Ectodermal cell (in vitro differentiated cells): ENCODE results near the gene ERO1B.
A peak's percentile ranks its signal among the peaks of the same experiment; 100 is the strongest.

Experiments used
- H3K27ac ChIP-seq: 2 replicates; pipeline ENCODE4 v1.7.0; 2013; ENCODE audit warnings: mild to moderate bottlenecking, low read depth, low read length; ENCODE audit not compliant: insufficient read depth, poor library complexity, severe bottlenecking
- H3K27me3 ChIP-seq: 2 replicates; pipeline ENCODE4 v1.7.0; 2013; ENCODE audit warnings: mild to moderate bottlenecking, low read length; ENCODE audit not compliant: insufficient read depth, control insufficient read depth, poor library complexity, severe bottlenecking
- H3K36me3 ChIP-seq: one replicate; pipeline ENCODE4 v1.7.0; 2013; ENCODE audit warnings: low read length; ENCODE audit not compliant: control insufficient read depth, insufficient read depth
- H3K4me1 ChIP-seq: one replicate; pipeline ENCODE4 v1.7.0; 2013; ENCODE audit warnings: low read length; ENCODE audit not compliant: control insufficient read depth, insufficient read depth
- H3K4me3 ChIP-seq: 2 replicates; pipeline ENCODE4 v1.7.0; 2013; ENCODE audit warnings: low read depth, low read length, control low read depth; ENCODE audit not compliant: insufficient read depth
- H3K9me3 ChIP-seq: 2 replicates; pipeline ENCODE4 v1.7.0; 2013; ENCODE audit warnings: mild to moderate bottlenecking, low read length, moderate library complexity; ENCODE audit not compliant: control insufficient read depth
- WGBS, 2 experiments: methylation state at CpG; one replicate each; pipeline ENCODE4 v1.1.7; 2013; ENCODE audit warnings: missing lambda C conversion rate in 2 of 2; 5-methylcytosine and 5-hydroxymethylcytosine counted together

ERO1B gene

DNA sequence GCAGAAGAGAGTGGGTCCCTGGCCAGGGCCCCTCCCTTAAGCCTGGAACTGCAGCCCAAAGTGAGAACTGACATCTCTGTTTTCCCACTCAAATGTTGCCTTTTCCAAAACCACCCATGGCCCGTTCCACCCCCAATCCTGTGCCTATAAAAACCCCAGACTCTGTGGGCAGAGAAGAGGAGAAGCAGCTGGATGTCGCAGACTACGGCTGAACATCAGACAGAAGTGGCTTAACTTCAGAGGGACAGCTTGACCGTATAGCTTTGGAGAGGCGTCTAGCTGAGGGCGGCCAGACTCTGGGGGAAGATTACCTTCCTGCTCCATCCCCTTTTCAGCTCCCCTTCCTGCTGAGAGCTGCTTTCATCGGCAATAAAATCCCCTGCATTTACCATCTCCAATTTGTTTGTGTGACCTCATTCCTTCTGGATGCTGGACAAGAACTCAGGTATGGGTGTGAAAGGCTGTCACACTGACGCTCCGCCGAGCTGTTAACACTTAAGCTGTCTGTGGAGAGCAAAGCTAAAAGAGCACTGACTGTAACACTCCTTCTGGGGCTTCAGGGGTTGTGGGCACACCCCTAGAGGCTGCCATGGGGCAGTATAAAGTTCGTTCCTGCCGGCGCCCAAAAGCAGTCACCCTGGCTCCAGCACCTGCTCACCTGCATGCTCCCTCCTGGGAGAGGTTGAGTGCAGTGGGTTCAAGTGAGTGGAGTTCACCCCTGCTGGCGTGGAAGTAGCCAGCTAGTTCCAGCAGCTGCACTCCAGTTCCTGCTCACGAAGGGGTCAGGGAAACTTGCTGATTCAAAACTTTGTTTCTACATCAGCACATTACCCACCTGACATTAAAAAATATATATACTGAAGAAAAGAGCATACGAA is 19.6 kb upstream of the ERO1B start:
- no peaks in the 10 kb centered on the region for H3K9me3 ChIP-seq
- H3K4me1 ChIP-seq = no peaks in the 10 kb centered on the region
- no peak overlapping the region for H3K27ac ChIP-seq
- no peaks in the 10 kb centered on the region for H3K36me3 ChIP-seq
- H3K27me3 ChIP-seq = no peaks in the 10 kb centered on the region
- whole genome bisulfite sequencing, 2 experiments = 81 to 84% methylated on average over 15 to 16 of the region's 16 CpGs
- no peak overlapping the region for H3K4me3 ChIP-seq

DNA sequence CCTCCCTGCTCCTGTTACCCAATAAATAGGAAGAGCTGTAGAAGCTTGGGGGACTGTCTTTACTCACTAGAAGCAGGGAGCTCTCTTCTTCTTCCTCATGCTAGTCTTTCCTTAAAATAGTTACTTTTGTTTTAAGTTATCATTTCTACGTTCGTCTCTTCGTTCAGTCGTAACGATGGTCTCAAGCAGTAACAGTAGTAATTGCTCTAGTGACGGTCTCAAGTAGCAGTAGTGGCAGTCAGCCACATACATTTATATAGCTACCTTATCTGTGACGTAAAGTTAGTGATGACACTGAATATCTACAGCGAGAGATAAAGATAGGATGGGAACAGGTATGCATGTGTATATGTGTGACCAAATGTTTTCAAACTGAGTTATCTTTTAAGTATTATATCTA is 15.4 kb upstream of the ERO1B start:
- no peak overlapping the region for H3K4me3 ChIP-seq
- H3K27me3 ChIP-seq = no peaks in the 10 kb centered on the region
- 94 to 98% methylated on average over 6 to 7 of the region's 8 CpGs for WGBS, 2 experiments

DNA sequence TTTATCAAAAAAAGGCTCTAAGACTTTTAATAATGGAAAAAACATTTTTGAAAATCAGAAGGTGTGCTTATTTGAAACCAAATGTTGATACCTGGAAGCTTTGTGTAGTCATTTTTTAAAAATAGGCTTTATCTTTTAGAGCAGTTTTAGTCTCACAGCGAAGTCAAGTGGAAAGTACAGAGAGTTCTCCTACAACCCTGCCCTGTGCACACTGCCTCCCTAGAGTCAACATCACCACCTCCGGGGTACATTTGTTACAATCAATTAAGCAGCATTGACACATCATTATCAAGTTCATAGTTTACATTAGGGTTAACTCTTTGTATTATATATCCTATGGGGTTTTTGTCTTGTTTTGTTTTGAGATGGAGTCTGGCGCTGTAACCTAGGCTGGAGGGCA is 10.7 kb upstream of the ERO1B start:
- H3K27ac ChIP-seq = no peak overlapping the region
- no peak overlapping the region for H3K4me3 ChIP-seq
- H3K27me3 ChIP-seq = no peaks in the 10 kb centered on the region
- no peaks in the 10 kb centered on the region for H3K9me3 ChIP-seq
- WGBS, 2 experiments = 92 to 96% methylated on average over 3 of the region's 3 CpGs
- no peaks in the 10 kb centered on the region for H3K4me1 ChIP-seq
- H3K36me3 ChIP-seq = no peaks in the 10 kb centered on the region

More for the DNA sequence above, 15.4 kb upstream of the ERO1B start:
- Histone ChIP-seq H3K27ac (no peak overlapping the region), H3K4me1 (no peaks in the 10 kb centered on the region), H3K36me3 (no peaks in the 10 kb centered on the region), H3K9me3 (no peaks in the 10 kb centered on the region)

DNA sequence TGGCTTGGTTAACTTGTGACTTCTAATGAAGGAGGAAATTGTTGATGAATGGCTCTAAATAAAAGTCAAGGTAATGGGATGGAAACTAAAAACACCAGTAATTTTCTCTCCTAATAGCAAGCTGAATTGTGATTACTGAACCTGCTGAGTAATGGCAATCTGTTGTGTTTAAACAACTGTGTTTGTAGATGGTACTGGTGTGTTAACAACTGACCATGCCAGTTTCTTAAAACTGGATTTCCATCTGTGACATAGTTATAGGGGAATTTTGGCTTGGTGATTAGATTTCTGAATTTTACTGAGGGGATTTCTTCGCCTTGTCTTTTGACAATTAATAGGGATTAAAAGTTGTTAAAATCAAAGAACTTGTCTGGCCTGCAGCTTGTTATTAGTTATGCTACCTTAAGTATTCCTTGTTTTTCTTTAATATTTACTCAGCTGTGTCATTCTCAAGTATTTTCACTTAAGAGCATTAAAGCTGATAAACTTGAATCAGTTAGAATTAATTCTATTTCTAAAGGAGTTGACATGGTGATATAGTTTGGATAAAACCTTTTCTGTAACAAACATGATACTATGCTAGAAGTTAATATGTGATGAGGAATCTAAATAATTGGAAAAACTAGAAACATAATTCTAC is 7.9 kb upstream of the ERO1B start:
- 75 to 94% methylated on average over 1 of the region's 1 CpG for WGBS, 2 experiments
- Histone ChIP-seq H3K27ac (no peak overlapping the region), H3K36me3 (no peaks in the 10 kb centered on the region), H3K4me3 (no peak overlapping the region), H3K9me3 (no peaks in the 10 kb centered on the region), H3K27me3 (no peaks in the 10 kb centered on the region), H3K4me1 (peaks cover 2% of the 10 kb centered on the region)

DNA sequence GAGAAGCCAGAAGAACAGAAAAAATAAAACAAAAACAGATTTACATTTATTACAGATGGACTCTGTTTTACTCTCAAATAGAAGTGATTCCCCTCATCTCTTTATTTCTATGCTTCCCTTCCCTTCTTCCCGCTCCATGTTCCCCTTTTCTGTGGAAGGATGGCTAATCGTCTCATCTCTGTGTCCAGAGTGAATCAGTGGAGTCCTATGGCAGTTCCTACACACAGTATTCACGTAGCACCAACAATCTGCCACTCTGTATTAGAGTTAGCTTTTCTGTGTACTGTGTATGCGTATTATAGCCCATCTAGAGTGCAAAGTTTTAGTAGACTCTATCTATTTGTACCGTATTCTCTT is 6.8 kb upstream of the ERO1B start:
- WGBS, 2 experiments = 93 to 96% methylated on average over 5 of the region's 5 CpGs
- peaks cover 9% of the 10 kb centered on the region for H3K4me1 ChIP-seq
- no peak overlapping the region for H3K4me3 ChIP-seq
- H3K27ac ChIP-seq = no peak overlapping the region
- no peaks in the 10 kb centered on the region for H3K9me3 ChIP-seq
- H3K27me3 ChIP-seq = no peaks in the 10 kb centered on the region
- H3K36me3 ChIP-seq = no peaks in the 10 kb centered on the region

DNA sequence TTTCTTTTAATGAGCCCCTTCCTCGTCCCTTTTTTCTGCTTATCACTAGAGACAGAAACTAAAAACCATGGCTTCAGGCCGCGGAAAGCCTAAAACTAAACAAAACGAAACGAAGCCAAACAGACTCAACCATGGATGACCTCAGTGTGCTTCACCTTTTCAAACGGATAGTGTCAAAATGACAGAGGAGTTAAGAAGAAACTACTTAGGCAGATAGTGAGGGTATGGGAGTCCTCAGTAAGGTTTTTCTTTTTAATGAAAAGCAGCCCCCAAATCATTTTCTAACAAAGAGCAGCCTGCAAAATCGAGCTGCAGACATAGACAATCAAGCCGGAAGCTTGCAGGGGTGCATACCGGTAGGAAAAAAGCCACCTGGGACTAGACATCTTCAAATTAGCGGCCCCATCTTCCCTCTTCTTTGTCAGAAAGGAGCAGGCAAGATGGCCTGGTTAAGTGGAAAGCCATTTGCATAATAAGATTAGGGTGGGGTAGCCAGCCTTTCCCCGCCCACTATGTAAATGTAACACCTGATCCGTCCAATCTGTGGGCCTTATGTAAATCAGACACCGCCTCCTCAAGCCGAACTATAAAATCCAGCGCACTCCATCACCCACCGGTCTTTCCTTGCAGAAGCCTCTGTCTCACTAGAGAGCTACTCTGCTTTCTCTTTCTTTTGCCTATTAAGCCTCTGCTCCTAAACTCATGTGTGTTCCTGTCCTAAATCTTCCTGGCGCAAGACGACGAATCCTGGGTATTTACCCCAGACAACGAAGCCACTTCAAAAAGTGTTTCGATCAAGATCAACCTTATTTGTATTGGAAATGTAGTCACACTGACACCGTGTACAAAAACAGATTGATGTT is 6.2 kb upstream of the ERO1B start:
- WGBS, 2 experiments = 81 to 86% methylated on average over 22 of the region's 22 CpGs
- no peaks in the 10 kb centered on the region for H3K36me3 ChIP-seq
- H3K27me3 ChIP-seq = peaks cover 3% of the 10 kb centered on the region
- no peak overlapping the region for H3K27ac ChIP-seq
- peaks cover 9% of the 10 kb centered on the region for H3K4me1 ChIP-seq
- no peak overlapping the region for H3K4me3 ChIP-seq
- H3K9me3 ChIP-seq = no peaks in the 10 kb centered on the region

DNA sequence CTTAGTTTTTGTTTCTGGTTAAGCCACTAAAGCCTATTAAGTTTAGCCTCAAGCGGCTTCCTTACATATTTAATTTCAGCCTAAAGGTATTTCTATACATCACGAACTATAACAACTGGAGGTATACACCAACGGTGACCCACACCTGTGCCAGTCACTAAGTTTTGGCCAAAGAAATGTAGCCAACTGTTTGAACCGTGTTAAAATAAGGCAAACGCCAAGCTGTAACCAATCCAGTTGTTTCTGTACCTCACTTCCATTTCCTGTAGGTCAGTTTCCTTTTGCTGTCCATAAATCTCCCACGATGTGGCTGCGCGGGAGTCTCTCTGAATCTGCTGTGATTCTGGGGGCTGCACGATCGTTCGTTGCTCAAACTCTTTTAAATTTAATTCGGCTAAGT is 5.6 kb upstream of the ERO1B start:
- peaks cover 10% of the 10 kb centered on the region for H3K27me3 ChIP-seq
- WGBS, 2 experiments = 94 to 95% methylated on average over 12 of the region's 12 CpGs
- H3K4me3 ChIP-seq = no peak overlapping the region
- H3K4me1 ChIP-seq = peaks cover 9% of the 10 kb centered on the region
- no peak overlapping the region for H3K27ac ChIP-seq
- H3K36me3 ChIP-seq = no peaks in the 10 kb centered on the region
- no peaks in the 10 kb centered on the region for H3K9me3 ChIP-seq

DNA sequence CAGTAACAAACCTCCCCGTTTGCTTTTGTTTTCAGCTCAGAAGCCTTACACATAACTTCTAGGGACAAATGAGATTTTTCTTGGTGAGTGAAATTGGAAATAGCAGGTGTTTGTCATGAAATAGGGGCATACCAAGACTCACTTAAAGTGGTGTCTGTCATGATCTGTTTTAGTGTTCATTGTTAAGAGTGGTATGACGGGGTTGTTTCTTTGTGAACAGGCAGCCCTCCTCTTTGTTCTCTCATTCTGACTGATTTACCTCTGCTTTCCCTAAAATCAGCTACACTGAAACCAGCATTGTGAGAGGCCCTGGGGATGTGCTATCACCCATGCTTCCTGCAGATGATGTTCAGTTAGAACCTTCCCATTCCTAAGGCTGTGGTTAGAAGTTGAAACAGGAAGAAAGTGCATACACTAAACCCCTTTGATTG is 2.5 kb upstream of the ERO1B start:
- H3K36me3 ChIP-seq = no peaks in the 10 kb centered on the region
- no peak overlapping the region for H3K4me3 ChIP-seq
- H3K27me3 ChIP-seq = peaks cover 29% of the 10 kb centered on the region
- no peak overlapping the region for H3K27ac ChIP-seq
- H3K4me1 ChIP-seq = peaks cover 16% of the 10 kb centered on the region
- no peaks in the 10 kb centered on the region for H3K9me3 ChIP-seq
- WGBS, 2 experiments = 43 to 48% methylated on average over 1 to 2 of the region's 2 CpGs

DNA sequence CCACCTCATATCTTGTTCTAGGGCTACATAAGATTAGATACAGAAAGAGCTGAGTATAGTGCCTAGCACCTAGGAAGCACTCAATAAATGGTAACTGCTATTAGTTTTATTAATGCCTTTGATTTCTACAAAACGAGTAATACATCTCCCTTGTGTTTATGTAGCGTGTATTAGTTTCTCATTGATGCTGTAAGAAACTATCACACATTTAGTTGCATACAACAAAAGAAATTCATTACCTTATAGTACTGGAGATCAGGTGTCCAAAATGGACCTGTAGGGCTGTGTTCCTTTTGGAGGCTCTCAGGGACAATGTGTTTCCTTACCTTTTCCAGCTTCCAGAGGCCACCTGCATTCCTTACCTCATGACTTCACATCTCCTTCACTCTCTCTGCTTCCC is 961 bp upstream of the ERO1B start:
- Histone ChIP-seq H3K4me1 (peaks cover 16% of the 10 kb centered on the region), H3K27ac (no peak overlapping the region), H3K27me3 (peaks cover 29% of the 10 kb centered on the region), H3K4me3 (peak overlapping the region; percentile 75), H3K9me3 (no peaks in the 10 kb centered on the region), H3K36me3 (no peaks in the 10 kb centered on the region)
- WGBS, 2 experiments = 80% methylated on average over 1 of the region's 2 CpGs; no CpG with 5 or more reads in 1 of the 2 experiments

DNA sequence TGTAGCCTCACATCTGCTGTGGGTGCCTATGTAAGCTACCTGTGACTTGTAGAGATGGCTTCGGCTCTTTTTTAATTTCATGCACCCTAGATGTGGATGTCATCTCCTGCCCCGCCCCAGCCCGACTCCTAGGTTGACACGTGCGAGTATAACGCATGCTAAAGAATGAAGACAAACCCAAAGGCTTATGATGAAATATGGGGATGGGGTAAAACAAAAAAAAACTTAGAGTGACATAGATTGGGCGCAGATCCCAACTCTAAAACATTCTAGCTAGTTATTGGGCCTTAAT is 613 bp upstream of the ERO1B start:
- no peaks in the 10 kb centered on the region for H3K36me3 ChIP-seq
- H3K9me3 ChIP-seq = no peaks in the 10 kb centered on the region
- H3K27ac ChIP-seq = no peak overlapping the region
- H3K4me3 ChIP-seq = peak overlapping the region; percentile 75
- peaks cover 16% of the 10 kb centered on the region for H3K4me1 ChIP-seq
- peaks cover 29% of the 10 kb centered on the region for H3K27me3 ChIP-seq
- 15 to 34% methylated on average over 6 to 7 of the region's 7 CpGs for WGBS, 2 experiments
